Ecto neural progenitor cell (in vitro differentiated cells): Measurements from ENCODE around the gene SPATA6L.
"Not testable (repeated sequence)": the region's sequence is repeated elsewhere in the genome, so short reads cannot be mapped to it uniquely, and the experiment has no call there.

Experiments
- DNase-seq: peaks from one replicate; pipeline ENCODE4 v3.0.0-alpha.2; 2018; ENCODE audit warnings: low spot score

The SPATA6L gene

DNA sequence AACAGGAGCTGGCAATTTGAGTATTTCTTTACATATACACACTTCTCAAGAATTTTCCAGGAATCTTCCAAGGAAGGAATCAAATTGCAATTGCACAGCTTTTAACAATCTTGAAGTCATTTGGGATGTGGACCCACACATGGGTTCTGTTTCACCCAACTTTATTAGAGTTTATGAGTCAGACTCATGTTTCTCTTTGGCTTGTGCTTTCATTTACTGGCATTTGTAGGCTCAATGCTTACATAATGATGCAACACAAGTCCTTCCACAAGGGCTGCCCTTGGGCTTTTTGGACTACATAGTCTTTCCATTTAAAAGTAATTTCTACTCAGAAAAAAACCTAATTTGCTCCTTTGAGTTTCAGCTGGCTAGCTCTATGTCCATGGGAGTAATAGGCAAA is 8.5 kb upstream of the SPATA6L start:
- DNase-seq: no peak

DNA sequence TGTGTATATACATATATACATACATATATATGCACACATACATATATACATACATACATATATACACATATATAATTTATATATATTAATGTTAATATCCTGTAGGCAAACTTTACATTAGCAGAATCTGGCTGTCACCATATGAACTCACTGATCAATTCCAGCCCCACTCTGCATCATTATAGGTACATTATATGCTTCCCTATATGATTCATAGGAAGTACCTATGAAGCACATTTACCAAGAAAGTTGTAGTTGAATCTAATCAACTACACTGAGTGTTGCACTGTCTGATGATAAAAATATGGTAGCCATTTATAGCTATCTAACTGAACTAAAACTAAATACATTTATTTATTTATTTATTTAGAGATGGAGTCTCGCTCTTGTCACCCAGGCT is 5.5 kb upstream of the SPATA6L start:
- DNase-seq: no peak

DNA sequence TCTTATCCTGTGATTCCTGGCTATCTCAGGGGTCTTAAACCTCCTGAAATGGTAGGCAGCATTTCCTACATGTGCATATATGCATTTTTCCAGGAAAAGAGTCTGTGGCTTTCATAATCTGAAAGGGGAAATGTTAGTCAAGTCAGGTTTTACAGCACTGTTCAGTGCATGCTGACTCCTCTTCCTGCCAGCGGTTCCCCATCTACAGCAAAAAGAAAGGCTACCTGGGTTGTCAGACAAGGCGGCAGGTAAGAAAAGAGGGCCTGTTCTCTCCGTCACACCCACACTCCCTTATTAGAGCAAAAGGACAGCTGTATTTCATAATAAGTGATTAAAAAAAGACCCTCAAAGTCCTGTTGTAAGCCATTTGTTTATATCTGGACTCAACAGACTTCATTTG is 4.3 kb upstream of the SPATA6L start:
- no peak for DNase-seq

DNA sequence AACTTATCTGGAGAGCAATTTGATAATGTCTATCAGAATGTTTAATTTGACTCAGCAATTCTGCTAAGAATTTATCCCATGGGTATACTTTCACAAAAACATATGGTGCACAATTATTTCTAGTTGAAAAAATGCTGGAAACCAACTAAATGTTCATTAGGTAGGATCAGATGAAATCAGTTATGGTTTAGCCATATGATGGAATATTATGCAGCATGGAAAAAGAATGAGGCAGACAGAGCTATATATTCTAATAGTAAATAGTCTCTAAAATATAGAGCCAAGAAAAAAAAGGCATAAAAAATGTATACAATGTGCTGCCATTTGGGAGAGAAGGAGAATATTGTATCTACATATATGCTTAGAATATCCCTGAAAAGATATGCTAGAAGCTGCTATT is 3.6 kb upstream of the SPATA6L start:
- no peak for DNase-seq

DNA sequence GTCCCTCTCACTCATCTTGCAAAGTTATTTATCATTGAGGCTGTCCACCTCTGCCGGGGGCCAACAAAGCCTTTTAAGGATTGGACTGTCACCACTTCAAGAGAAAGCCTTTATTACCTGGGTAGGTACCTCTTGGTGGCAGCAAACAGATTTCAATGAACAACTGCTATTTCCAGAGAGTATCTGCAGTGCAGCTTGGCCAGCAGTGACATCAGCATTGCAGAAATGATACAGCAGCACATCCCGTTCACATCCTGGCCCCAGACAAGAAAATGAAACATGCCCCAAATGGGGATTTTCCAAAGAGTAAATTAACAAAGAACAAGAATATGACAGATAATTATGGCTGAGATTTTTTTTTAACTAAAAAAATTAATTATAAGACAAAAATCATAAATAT is 2.3 kb upstream of the SPATA6L start:
- DNase-seq: no peak

DNA sequence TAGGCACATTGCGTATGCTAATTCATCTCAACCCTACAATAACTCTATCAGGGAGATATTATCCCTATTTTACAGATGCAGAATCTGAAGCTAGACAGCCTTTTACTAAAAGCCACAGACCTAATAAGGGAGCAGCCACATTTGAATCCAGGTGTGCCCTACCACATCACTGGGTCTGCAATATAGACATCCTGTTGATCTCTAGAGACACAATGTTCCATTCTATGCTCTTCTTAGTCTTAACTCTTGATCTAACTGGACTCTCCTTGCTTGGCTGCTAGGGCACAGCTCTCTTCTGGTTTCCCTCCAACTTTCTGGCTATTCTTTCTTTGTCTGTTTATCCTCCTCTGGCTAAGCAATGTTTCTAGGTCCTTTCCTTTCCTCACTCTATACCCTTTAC is 1.4 kb upstream of the SPATA6L start:
- DNase-seq: no peak

DNA sequence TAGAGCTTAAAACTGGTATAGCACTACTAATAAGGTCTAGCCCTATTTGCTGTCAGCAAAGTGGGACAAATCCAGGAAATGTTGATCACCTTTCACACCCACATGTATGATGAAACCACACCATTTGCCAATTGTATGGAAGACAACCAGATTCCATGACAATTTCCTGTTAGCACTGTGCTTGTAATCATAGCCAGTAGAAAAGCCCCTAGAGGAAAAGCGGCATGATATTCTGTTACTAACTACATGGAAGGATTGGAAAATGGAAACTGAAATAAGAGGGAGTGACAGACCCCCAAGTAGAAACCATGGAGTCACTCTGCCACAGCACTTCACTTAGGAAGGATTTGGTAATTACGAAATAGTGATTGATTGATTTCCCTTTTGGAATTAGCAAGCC is 923 bp downstream of the SPATA6L start:
- DNase-seq: no peak

DNA sequence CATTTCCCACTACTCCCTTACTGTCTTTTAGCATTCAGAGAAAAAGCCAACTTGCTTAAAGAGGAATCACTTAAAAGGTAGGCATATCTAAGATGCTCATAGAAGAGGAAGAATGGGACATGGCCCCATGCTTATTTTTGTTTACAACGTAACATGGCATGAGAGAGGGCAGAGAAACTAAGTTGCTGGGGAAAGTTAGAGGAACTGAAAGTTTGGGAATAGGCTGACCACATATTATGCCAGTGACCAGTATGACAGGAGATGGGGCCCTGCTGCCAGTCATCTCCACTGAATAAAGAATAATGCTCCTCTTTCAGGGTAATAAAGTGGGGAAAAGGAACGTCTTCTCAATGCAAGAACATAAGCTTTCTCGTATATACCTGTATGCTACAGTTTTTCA is 2.3 kb downstream of the SPATA6L start:
- no peak for DNase-seq

DNA sequence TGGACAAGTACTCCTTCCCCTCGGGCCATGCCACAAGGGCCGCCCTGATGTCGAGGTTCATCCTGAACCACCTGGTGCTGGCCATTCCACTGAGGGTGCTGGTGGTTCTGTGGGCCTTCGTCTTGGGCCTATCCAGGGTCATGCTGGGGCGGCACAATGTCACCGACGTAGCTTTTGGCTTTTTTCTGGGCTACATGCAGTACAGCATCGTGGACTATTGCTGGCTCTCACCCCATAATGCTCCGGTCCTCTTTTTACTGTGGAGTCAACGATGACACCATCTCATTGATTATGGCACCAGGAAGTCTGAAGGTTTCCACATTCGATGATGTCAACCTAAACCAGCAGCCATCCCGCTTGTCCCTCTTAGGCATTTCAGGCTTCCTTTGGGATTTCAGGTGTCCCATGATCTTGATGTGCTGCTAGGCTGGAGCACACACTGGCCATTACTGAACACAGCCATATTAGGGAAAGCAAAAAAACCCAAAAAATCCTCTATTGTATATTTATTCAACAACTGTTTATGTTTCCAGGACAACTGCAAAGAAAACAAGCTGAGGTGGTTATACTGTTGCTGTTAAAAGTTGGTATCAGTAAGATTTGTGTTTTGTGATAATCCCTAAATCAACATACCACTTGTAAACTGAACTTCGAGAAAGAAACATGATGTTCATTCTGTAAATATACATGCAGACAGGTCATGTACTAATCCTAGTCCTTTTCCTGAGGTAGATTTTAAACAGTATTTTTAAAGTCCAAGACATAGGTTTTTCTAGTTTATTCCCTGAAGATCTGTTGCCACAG is 3.1 kb downstream of the SPATA6L start:
- no peak for DNase-seq

DNA sequence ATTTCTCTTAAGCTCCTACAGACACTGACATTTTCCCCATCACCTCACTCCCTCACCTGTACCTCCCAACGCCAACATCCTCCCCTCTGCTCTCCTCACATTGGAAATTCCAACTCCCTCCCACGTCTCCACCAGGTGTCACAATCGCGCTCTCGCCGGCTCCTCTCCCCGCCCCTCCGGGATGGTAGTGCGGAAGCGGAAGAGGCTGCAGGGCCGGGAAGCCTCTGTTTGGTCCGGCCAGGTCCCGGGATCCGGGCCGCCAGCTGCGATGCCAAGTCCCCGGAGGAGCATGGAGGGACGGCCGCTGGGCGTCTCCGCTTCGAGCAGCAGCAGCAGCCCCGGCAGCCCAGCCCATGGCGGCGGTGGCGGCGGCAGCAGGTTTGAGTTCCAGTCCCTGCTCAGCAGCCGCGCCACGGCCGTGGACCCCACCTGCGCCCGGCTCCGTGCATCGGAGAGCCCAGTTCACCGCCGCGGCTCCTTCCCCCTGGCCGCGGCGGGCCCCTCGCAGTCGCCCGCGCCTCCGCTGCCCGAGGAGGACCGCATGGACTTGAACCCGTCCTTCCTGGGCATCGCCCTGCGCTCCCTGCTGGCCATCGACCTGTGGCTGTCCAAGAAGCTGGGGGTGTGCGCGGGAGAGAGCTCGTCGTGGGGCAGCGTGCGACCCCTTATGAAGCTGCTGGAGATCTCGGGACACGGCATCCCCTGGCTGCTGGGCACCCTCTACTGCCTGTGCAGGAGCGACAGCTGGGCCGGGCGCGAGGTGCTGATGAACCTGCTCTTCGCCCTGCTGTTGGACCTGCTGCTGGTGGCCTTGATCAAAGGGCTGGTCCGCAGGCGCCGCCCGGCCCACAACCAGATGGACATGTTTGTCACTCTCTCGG is 3.9 kb downstream of the SPATA6L start, which contains the start of gene PLPP6:
Gene PLPP6, plus strand, starts transcription at position 187 of the 881 bp plus-strand sequence. Its CDS starts 82 bp downstream, at position 269.
- DNase-seq: peak; percentile 85

DNA sequence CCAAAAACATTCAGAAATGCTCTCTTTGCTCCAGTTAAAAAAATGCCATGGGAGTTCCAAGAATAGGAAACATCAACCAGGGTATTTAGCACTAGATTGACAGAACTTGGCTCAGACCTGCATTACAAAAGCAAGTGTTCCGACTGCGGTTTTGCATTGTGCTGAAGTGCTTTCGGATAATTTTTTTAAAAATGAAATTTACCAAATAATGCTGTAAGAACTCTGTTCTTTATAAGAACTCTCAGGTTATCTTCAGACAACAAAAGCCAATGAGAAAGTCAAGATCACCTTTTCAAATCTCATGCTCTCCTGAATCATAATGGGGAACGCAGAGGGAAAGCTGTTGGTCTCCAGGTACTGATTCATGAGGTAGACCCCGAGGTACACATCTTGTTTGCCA is 4.7 kb downstream of the SPATA6L start:
- no peak for DNase-seq

DNA sequence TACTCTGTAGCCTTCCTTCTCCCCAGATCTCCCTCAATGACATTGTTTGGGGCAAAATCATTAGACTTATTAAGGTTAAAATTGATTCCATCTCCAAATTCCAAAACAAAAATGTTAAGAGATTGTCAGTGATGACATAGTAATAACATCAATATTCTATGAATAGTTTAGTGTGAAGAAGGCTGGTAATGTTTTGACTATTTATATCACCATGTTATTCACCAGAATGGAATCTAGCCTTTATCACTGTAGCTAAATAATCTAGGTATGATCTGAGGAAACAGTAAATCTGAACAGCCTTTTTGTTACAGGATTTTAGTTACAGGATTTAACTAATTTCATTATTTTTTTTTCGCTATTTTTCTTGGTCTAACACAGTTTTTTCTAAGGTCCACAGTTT is 5.1 kb downstream of the SPATA6L start:
- no peak for DNase-seq

DNA sequence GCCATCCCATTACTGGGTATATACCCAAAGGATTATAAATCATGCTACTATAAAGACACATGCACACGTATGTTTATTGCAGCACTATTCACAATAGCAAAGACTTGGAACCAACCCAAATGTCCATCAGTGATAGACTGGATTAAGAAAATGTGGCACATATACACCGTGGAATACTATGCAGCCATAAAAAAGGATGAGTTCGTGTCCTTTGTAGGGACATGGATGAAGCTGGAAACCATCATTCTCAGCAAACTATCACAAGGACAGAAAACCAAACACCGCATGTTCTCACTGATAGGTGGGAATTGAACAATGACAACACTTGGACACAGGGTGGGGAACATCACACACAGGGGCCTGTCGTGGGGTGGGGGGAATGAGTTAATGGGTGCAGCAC is 5.6 kb downstream of the SPATA6L start:
- not testable (repeated sequence) for DNase-seq

DNA sequence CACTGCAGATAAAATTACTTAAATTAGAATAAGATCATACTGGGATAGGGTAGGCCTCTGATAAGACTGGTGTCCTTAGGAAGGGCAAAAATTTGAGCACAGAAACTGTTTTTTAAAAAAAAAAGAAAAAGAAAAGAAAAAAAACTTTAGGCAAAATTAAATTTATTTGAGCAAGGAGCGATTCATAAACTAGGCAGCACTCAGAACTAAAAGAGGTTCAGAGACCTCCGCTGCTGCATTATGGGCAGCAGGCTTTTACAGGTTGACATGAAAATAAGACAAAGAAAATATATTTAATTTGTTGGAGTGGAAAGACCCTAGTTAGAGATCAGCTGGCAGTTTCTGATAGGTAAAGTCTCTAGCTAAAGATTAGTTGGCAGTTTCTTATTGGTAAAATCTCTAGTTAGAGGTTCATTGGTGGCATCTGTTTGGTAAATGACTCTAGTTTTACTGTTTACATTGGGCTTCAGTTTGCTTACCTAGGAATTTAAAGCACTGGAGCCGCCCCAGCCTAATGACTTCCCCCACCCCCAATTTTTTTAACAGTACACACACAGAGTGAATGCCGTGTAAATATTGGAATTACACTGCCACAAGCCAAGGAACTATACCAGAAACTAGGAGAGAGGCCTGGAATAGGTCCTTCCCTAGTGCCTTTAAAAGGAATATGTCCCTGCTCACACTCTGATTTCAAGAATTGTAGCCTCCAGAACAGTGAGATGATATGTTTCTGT is 8.7 kb downstream of the SPATA6L start:
- no peak for DNase-seq

DNA sequence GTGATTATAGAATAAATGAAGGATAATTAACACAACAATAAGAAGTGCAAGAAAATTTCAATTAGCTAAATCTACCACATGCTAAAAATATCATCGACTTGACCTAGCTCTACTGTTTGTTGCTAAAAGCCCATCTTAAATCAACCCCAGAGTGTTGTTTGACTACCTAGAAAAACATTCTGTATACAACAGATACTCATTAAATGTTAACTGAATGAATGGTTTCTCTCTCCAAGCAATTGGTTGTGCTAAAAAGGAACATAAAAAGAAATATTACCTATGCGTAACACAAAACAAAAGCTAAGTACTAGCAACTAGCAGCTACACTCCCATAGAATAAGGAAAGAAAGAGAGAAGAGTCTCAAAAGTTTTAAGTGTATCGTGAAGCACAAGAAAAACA is 9.7 kb downstream of the SPATA6L start:
- no peak for DNase-seq

DNA sequence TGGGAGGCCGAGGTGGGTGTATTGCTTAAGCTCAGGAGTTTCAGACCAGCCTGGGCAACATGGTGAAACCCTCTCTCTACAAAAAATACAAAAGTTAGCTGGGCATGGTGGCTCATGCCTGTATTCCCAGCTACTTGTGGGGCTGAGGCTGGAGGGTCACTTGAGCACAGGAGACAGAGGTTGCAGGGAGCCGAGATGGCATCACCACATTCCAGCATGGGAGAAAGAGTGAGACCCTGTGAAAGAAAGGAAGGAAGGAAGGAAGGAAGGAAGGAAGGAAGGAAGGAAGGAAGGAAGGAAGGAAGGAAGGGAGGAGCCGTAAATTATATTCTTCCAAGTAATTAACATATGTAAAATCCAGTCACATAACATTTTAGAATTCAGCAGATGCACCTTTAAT is 10.1 kb downstream of the SPATA6L start:
- not testable (repeated sequence) for DNase-seq

DNA sequence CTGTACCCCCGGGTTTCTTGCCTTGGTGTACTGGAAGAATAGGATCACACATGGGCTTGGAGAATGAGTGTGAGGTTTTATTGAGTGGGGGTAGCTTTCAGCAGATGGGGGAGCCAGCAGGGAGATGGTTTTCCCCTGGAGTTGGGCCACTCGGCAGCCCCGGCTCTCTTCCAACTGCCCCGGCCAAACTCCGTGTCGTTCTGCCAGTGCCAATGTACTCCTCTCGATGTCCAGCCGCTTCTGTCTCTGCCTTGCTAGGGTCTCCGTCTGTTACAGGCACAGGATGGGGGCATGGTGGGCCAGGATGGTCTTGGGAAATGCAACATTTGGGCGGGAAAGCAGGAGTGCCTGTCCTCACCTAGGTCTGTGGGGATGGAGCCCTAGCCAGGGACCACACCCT is 11.7 kb downstream of the SPATA6L start:
- no peak for DNase-seq

DNA sequence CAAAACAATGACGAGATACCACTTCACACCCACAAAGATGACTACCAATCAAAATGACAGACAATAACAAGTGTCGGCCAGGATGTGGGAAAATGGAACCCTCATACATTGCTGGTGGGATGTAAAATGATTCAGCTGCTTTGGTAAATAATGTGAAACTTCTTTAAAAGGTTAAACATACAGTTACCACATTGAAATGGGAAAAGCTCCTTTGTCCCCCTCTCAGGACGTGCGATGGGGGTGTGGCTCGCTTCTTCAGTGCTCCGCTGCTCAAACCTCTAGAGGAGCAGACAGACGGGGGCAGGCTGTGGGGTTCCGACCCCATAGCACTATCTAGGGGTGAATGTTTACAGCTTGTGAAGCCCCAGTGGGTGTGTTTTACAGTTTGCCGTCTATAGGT is 12.2 kb downstream of the SPATA6L start:
- no peak for DNase-seq

DNA sequence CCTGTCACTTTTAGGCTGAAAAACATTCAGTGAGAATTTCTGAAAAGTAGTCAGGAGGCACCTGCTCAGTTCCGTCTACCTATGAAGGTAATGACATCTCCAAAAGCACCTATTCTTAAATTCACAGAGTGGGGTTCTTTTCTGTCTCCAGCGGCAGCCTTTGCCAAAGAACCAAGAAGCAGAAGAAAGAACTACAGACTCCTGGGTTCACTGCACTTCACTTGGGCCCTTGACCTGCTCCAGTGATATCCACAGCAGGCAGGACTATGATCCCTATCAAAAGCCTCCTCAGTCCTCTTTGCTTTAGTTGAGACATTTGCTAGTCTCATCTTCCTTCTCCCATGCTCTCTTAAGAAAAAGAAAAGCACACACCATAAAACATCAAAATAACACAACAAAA is 23.9 kb downstream of the SPATA6L start:
- no peak for DNase-seq

DNA sequence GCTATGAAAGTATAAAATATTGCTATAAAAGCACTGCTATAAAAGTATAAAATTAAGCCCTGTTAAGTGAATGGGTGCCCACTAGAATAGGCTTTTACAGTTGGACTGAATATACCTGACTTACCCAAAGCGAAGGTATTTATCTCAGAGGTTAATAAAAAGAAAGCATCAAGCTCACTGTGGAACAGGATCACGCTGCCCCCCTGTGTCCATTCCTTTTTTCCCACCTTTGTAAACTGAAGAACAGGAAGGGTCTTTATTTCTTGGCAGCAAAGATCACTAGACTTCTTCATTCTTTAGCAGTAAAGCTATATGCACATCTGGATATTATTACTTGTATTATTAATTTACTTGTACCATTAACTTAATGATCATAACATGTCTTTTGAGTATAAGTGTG is 26.3 kb downstream of the SPATA6L start:
- DNase-seq: no peak

DNA sequence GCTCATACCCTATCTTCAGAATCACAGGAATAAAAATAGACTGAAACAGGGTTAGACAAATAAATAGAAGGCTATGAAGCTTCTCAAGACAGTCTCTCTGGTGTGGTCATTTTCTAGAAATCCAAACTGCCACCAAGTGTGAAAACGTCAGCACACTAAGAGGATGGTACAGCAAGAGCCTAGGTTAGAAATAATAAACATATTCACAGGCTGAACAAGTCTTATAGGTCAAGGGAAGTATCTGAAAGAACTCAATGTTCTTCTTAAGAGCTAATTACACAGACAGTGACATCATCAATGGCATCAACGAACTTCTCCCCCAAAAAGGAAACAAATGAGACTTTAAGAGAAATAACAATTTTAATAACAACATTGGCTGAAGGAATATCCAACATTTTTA is 26.9 kb downstream of the SPATA6L start:
- DNase-seq: no peak

DNA sequence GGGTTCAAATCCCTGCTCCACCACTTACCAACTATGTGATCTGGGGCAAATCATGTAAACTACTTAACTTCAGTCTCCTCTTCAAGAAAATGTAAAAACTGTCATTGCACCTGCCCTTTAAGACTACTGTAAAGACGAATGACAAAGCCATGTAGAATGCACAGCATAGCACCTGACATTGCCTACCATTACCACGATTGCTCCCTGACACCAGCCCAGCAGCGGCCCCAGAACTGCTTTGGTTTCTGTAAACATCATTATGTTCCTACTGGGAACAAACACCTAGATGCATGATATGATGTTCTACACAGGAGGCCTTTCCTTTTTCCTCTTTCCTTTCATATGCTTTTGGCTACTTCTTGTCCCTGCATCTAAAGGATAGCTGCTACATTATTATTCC is 27.3 kb downstream of the SPATA6L start:
- no peak for DNase-seq

DNA sequence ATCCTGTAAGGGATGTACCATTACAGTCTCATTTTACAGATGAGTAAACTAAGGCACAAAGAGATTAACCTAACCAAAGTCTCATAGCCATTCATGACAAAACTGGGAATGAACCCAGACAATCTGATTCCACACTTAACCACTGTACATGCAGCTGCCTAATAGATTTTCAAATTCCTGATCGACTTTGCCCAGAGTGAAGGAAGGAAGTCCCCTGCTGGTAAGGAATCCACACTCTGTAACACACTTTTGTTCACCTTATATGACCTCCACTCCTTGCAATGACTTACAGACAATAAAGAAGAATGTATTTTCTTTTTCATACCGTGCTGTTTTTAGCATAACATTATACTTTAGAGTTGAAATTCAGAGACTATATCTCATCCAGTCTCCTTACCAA is 35.4 kb downstream of the SPATA6L start:
- no peak for DNase-seq
